H1 (cell line): Measurements from ENCODE around the gene MARK3. TPM values are rescaled to one million over a fixed set of nuclear protein-coding genes. Genes with fewer than 3 reads are reported as not detected.

ENCODE experiments used
- BCL11A ChIP-seq, 2 experiments: IDR thresholded peaks; one replicate each; pipeline ENCODE4 v1.6.1; 2011; ENCODE audit warnings: low read depth in 2 of 2, low read length in 2 of 2, mild to moderate bottlenecking in 2 of 2
- CTCF ChIP-seq, 3 experiments: IDR thresholded peaks; 1 replicate in 2 of 3; 2 replicates in 1 of 3; pipeline versions ENCODE4 v1.5.1 to v1.6.1; 2011; ENCODE audit warnings: low read length in 3 of 3, mild to moderate bottlenecking in 3 of 3, inconsistent platforms in 2 of 3, low read depth in 1 of 3, moderate library complexity in 1 of 3; ENCODE audit not compliant: insufficient read depth in 1 of 3; ENCODE audit errors: control extremely low read depth in 1 of 3
- FOSL1 ChIP-seq: IDR thresholded peaks from 2 replicates; pipeline ENCODE4 v1.6.1; 2011; ENCODE audit warnings: mild to moderate bottlenecking, low read depth, low read length, moderate library complexity; ENCODE audit not compliant: insufficient read depth
- NRF1 ChIP-seq: IDR thresholded peaks from 2 replicates; pipeline ENCODE4 v1.6.1; 2011; ENCODE audit warnings: mild to moderate bottlenecking, low read depth, low read length, improper control_type of control experiment
- RAD21 ChIP-seq, 2 experiments: IDR thresholded peaks in 1 of 2; conservative IDR thresholded peaks in 1 of 2; 2 replicates each; pipeline ENCODE4 v1.6.1; 2011; ENCODE audit warnings: low read depth in 2 of 2, low read length in 2 of 2, improper control_type of control experiment in 1 of 2, inconsistent platforms in 1 of 2, mild to moderate bottlenecking in 1 of 2, moderate library complexity in 1 of 2
- ZNF274 ChIP-seq: IDR thresholded peaks from 2 replicates; pipeline ENCODE4 v1.7.0; 2012; ENCODE audit warnings: low read length, borderline replicate concordance; ENCODE audit errors: extremely low read depth
- polyA plus RNA-seq, 7 experiments: library from polyadenylated mRNA; depleted of rRNA in 3 of 7; stranded (reverse) in 5 of 7; unstranded in 2 of 7; fragments of >200 nt in 5 of 7; fragments of 200-250 nt in 2 of 7; gene quantifications; 1 replicate in 5 of 7; 2 replicates in 1 of 7; 4 replicates in 1 of 7; pipeline versions ENCODE4 v1.2.1 to v1.2.3, GENCODE V29; 2011 to 2013; ENCODE audit warnings: missing spikeins in 2 of 7, mixed read lengths in 2 of 7
- total RNA-seq: library from RNA; stranded (reverse); fragmentation: NEBNext Ultra II Directional; extraction: Animal tissue kit (Norgen Biotek cat#: 25700); gene quantifications from 2 replicates; pipeline ENCODE4 v1.2.1, GENCODE V29; 2021

Gene MARK3
- total and polyA plus RNA-seq, 2 of the 8 experiments (the other 6 are each of a cell fraction or from before 2014, with no cell fraction given), result 39.4 to 76.9 TPM

- no peak for TF ChIP-seq CTCF (IDR thresholded peaks at IDR 0.05; ENCODE audit: control extremely low read depth in 1 of 3, insufficient read depth in 1 of 3, low read depth in 1 of 3, low read length in 3 of 3)
- TF ChIP-seq BCL11A (IDR thresholded peaks at IDR 0.05; ENCODE audit: low read depth in 2 of 2, low read length in 2 of 2), result no peak
- no peak for TF ChIP-seq RAD21 (IDR thresholded peaks at IDR 0.05 in 1 of 2, conservative IDR thresholded peaks at IDR 0.05 in 1 of 2; ENCODE audit: low read depth in 2 of 2, low read length in 2 of 2)
- no peak for TF ChIP-seq FOSL1
- TF ChIP-seq NRF1, result no peak
- no peak for TF ChIP-seq ZNF274
Observed at GRCh38 chr14:103377522-103378037, 7.6 kb upstream of the MARK3 start (continued).
